Measurements from ENCODE around the gene CNTNAP5. TPM values are rescaled to one million over a fixed set of nuclear protein-coding genes. Genes with fewer than 3 reads are reported as not detected.

The CNTNAP5 gene
- total and polyA plus RNA-seq, 9 of the 15 experiments (the other 6 are each of a cell fraction or from before 2014, with no cell fraction given) = not detected

- TF ChIP-seq, protein P1, sequence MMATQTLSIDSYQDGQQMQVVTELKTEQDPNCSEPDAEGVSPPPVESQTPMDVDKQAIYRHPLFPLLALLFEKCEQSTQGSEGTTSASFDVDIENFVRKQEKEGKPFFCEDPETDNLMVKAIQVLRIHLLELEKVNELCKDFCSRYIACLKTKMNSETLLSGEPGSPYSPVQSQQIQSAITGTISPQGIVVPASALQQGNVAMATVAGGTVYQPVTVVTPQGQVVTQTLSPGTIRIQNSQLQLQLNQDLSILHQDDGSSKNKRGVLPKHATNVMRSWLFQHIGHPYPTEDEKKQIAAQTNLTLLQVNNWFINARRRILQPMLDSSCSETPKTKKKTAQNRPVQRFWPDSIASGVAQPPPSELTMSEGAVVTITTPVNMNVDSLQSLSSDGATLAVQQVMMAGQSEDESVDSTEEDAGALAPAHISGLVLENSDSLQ (IDR thresholded peaks at IDR 0.05) = no peak
- TF ChIP-seq MAFG (tag; conservative IDR thresholded peaks at IDR 0.05) (peak; percentile 24; the same call in 1 of the 2 replicates), CBX2 (IDR thresholded peaks at IDR 0.05; ENCODE audit: insufficient read depth, low read length, poor library complexity, severe bottlenecking) (no peak), HBP1 (CRISPR knock-in tag; IDR thresholded peaks at IDR 0.05) (no peak), MTA3 (IDR thresholded peaks at IDR 0.05; ENCODE audit: borderline replicate concordance) (no peak), TFAP4 (CRISPR knock-in tag; IDR thresholded peaks at IDR 0.05; ENCODE audit: borderline replicate concordance) (no peak), BDP1 (IDR thresholded peaks at IDR 0.05; ENCODE audit: insufficient read depth, insufficient read length) (no peak)
- TF ChIP-seq, protein P2, sequence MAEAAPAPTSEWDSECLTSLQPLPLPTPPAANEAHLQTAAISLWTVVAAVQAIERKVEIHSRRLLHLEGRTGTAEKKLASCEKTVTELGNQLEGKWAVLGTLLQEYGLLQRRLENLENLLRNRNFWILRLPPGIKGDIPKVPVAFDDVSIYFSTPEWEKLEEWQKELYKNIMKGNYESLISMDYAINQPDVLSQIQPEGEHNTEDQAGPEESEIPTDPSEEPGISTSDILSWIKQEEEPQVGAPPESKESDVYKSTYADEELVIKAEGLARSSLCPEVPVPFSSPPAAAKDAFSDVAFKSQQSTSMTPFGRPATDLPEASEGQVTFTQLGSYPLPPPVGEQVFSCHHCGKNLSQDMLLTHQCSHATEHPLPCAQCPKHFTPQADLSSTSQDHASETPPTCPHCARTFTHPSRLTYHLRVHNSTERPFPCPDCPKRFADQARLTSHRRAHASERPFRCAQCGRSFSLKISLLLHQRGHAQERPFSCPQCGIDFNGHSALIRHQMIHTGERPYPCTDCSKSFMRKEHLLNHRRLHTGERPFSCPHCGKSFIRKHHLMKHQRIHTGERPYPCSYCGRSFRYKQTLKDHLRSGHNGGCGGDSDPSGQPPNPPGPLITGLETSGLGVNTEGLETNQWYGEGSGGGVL (CRISPR knock-in tag; IDR thresholded peaks at IDR 0.05) = no peak
- TF ChIP-seq, protein P3, sequence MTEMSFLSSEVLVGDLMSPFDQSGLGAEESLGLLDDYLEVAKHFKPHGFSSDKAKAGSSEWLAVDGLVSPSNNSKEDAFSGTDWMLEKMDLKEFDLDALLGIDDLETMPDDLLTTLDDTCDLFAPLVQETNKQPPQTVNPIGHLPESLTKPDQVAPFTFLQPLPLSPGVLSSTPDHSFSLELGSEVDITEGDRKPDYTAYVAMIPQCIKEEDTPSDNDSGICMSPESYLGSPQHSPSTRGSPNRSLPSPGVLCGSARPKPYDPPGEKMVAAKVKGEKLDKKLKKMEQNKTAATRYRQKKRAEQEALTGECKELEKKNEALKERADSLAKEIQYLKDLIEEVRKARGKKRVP (CRISPR knock-in tag; IDR thresholded peaks at IDR 0.05) = no peak
- TF ChIP-seq, protein P4, sequence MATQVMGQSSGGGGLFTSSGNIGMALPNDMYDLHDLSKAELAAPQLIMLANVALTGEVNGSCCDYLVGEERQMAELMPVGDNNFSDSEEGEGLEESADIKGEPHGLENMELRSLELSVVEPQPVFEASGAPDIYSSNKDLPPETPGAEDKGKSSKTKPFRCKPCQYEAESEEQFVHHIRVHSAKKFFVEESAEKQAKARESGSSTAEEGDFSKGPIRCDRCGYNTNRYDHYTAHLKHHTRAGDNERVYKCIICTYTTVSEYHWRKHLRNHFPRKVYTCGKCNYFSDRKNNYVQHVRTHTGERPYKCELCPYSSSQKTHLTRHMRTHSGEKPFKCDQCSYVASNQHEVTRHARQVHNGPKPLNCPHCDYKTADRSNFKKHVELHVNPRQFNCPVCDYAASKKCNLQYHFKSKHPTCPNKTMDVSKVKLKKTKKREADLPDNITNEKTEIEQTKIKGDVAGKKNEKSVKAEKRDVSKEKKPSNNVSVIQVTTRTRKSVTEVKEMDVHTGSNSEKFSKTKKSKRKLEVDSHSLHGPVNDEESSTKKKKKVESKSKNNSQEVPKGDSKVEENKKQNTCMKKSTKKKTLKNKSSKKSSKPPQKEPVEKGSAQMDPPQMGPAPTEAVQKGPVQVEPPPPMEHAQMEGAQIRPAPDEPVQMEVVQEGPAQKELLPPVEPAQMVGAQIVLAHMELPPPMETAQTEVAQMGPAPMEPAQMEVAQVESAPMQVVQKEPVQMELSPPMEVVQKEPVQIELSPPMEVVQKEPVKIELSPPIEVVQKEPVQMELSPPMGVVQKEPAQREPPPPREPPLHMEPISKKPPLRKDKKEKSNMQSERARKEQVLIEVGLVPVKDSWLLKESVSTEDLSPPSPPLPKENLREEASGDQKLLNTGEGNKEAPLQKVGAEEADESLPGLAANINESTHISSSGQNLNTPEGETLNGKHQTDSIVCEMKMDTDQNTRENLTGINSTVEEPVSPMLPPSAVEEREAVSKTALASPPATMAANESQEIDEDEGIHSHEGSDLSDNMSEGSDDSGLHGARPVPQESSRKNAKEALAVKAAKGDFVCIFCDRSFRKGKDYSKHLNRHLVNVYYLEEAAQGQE (IDR thresholded peaks at IDR 0.05; ENCODE audit: borderline replicate concordance) = no peak
- TF ChIP-seq, protein P4 (CRISPR knock-in tag; IDR thresholded peaks at IDR 0.05; ENCODE audit: low read depth) = no peak
These were observed 261.1 kb downstream of the CNTNAP5 start (continued) for GRCh38 chr2:124286089-124286783.

Data from K562 (cell line).